GM18867 (cell line): ENCODE measurements around the gene EPAS1.

Experiments used
- ATAC-seq: cut with Tn5 transposase; IDR thresholded peaks from one replicate; pipeline ENCODE4 v1.9.1; 2021; ENCODE audit warnings: mild to moderate bottlenecking, moderate library complexity; ENCODE audit not compliant: unreplicated experiment

Gene EPAS1

GRCh38 chr2:46380038-46380940, 83.1 kb downstream of the EPAS1 start:
- no peak for ATAC-seq

GRCh38 chr2:46381263-46381849, 84.1 kb downstream of the EPAS1 start:
- ATAC-seq, result no peak

- ATAC-seq, result no peak
Observed at GRCh38 chr2:46381871-46382270, 84.7 kb downstream of the EPAS1 start.

- ATAC-seq, result no peak
Observed at GRCh38 chr2:46382331-46383112, 85.3 kb downstream of the EPAS1 start.

GRCh38 chr2:46383113-46383395, 85.8 kb downstream of the EPAS1 start:
- ATAC-seq, result no peak

GRCh38 chr2:46383784-46384456, 86.7 kb downstream of the EPAS1 start:
- no peak for ATAC-seq

- no peak for ATAC-seq
Observed at GRCh38 chr2:46384457-46384815, 87.2 kb downstream of the EPAS1 start.

GRCh38 chr2:46385786-46386577, 88.8 kb downstream of the EPAS1 start:
- no peak for ATAC-seq

- no peak for ATAC-seq
Observed at GRCh38 chr2:46386763-46387162, 89.6 kb downstream of the EPAS1 start.

GRCh38 chr2:46387292-46387691, 90.1 kb downstream of the EPAS1 start:
- no peak for ATAC-seq

GRCh38 chr2:46387886-46388515, 90.8 kb downstream of the EPAS1 start:
- no peak for ATAC-seq

GRCh38 chr2:46388881-46389280, 91.7 kb downstream of the EPAS1 start:
- no peak for ATAC-seq

GRCh38 chr2:46389417-46389916, 92.3 kb downstream of the EPAS1 start:
- ATAC-seq, result no peak

GRCh38 chr2:46390036-46390435, 92.8 kb downstream of the EPAS1 start:
- no peak for ATAC-seq

GRCh38 chr2:46390901-46391395, 93.7 kb downstream of the EPAS1 start:
- no peak for ATAC-seq

GRCh38 chr2:46392561-46393346, 95.5 kb downstream of the EPAS1 start:
- ATAC-seq, result no peak

GRCh38 chr2:46393347-46393820, 96.2 kb downstream of the EPAS1 start:
- ATAC-seq, result no peak

- no peak for ATAC-seq
Observed at GRCh38 chr2:46393865-46394264, 96.7 kb downstream of the EPAS1 start.
